ENCODE results near the gene CITED1.

DNA sequence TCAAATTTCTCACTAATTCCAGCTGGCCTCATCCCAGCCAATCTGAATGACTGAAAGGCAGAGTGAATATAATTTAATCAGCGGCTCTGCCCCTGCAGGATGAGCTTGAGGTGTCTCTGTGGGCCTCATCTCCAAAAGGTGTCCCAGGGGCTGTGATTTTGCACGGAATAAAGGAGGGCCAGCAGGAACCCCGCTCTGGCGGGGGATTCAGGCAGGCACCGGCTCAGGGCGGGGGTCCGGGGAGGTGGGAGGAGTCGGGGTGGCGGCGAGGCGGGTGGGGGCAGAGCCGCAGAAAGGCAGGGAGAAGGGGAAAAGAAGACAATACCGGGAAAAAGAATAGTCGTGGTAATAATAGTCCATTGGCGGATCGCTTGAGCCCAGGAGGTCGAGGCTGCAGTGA lies 50.9 kb downstream of the CITED1 start:
- TF ChIP-seq CTCF (IDR thresholded peaks at IDR 0.05) (no peak), EZH2phosphoT487 (IDR thresholded peaks at IDR 0.05) (no peak), EZH2 (IDR thresholded peaks at IDR 0.05) (no peak)
